HG03103 (cell line): ENCODE measurements around the gene ARHGAP25.
"Not testable (repeated sequence)": the region's sequence is repeated elsewhere in the genome, so short reads cannot be mapped to it uniquely, and the experiment has no call there.

Experiments
- ATAC-seq: cut with Tn5 transposase; IDR thresholded peaks from one replicate; pipeline ENCODE4 v1.9.1; 2021; ENCODE audit warnings: low read depth; ENCODE audit not compliant: unreplicated experiment

The ARHGAP25 gene

DNA sequence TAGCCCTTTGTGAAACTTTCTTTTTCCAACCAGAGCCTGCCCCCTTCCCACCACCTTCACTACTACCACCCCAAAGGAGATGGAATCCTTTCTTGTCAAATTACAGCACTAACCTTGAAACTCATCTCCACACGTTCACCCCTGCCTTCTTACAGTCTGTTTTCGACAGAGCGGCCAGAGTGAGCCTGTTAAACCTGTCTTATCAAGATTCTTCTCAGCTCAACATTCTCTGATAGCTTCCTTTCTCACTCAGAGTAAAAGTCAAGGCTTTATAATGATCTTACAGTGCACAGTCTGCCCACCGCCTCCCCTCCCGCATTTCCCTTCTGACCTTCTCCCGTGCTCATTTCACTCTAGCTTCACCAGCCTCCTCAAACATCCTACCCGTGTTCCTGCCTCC lies 56.0 kb downstream of the ARHGAP25 start:
- no peak for ATAC-seq

GRCh38 chr2:68791914-68792313 lies 57.3 kb downstream of the ARHGAP25 start:
- ATAC-seq = no peak

- no peak for ATAC-seq
Observed at GRCh38 chr2:68792751-68793150, 58.1 kb downstream of the ARHGAP25 start.

- ATAC-seq = no peak
Observed at GRCh38 chr2:68796295-68796905, 61.8 kb downstream of the ARHGAP25 start.

GRCh38 chr2:68798569-68798968 lies 64.0 kb downstream of the ARHGAP25 start:
- no peak for ATAC-seq

DNA sequence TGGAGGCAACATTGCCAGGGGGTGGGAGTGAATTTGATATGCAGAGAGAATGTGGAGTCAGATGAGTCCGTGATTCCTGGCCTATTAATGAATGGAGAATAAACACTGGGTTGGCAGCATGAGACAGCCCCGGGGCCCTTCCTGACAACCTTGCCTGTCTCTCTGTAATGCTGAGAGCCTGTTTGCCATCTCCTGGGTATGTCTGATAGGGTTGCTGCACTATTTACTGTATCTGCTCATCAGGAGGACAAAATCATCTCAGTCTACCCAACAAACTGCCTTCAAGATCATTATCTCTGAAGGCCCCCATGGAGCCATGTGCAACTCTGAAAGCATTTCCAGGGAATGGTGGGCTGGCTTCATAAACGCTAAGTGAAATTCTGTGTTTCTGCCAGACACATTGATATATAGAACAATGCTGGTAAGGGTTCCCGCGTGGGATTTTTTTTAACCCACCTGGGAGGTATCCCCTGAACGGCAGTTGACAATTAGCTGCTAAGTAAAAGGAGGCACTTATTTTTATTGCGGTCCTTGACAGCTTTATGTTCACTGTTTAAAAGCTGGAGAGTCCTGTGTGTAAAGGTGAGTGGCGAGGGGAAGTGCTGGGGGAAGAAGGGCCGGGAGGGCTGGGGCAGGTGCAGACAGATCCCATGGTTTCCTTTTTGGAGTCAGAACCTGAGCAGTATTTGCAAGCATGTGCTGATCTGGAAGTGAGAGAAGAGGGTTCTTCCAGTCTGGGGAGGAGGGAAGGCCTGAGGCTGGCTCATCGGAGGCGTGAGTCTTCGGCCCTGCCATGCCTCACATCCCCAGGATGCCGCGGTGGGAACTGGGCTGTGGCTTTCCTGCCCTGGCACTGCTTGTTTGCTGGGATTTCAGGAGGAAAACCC lies 64.8 kb downstream of the ARHGAP25 start:
- no peak for ATAC-seq

DNA sequence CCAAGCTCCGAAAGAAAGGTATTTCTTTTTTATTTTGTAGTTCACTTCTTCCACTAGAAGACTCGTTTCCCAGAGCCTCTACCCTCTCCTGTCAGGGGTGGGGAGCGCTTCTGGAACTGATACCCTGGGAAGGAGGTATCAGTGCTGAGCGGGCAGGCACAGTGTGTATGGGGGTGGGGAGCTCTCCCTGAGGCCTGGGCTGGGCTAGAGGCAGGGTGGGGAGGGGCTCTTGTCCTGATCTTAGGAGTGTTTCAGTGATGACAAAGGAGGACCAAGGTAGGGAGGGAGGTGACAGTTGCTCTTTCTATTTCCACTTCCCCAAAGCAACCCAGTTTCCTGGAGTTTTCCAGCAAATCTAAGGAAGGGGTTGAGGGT lies 65.4 kb downstream of the ARHGAP25 start:
- ATAC-seq = no peak

DNA sequence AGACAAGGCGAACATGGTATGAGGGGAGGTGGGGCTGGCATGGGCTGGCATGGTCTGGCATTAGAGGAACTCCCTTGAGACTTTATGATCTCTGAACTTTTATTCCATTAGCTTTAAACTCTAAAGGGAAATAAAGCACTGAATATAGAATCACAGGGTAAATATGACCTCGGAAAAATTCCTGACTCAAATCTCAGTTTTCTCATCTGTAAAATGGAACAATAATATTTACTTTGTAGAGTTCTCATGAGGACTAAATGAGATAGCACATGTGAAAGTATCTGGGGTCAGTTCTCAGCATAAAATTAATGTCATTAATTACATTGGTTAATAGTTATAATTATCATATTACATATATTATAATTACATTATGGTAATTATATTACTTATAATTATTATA lies 65.9 kb downstream of the ARHGAP25 start:
- no peak for ATAC-seq

GRCh38 chr2:68802161-68802560 lies 67.5 kb downstream of the ARHGAP25 start:
- ATAC-seq = not testable (repeated sequence)

GRCh38 chr2:68805025-68805424 lies 70.4 kb downstream of the ARHGAP25 start:
- ATAC-seq = no peak

- no peak for ATAC-seq
Observed at GRCh38 chr2:68806511-68807109, 72.0 kb downstream of the ARHGAP25 start.

DNA sequence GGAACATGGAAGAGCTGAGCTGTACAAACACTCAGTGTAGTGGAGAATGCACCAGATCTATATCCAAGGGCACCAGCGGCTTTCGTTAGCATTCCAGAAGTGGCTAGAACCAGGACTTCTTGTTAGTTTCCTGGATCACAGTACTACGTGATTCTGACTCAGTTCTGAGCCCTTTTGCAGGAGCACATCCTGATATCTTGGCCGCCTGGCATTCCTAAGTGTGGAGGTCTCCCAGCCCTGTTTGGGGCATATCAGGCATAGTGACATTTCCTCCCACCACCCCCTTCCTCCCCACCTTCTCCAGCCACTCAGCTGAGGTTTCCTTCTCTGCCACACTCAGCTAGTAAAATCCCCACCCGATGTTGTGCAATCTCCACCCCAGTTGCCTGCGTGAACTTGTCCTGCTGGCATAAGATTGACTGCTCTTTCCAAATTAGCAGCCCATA lies 73.2 kb downstream of the ARHGAP25 start:
- ATAC-seq = no peak

GRCh38 chr2:68809324-68810240 lies 75.0 kb downstream of the ARHGAP25 start:
- no peak for ATAC-seq

GRCh38 chr2:68811364-68811763 lies 76.8 kb downstream of the ARHGAP25 start:
- no peak for ATAC-seq

DNA sequence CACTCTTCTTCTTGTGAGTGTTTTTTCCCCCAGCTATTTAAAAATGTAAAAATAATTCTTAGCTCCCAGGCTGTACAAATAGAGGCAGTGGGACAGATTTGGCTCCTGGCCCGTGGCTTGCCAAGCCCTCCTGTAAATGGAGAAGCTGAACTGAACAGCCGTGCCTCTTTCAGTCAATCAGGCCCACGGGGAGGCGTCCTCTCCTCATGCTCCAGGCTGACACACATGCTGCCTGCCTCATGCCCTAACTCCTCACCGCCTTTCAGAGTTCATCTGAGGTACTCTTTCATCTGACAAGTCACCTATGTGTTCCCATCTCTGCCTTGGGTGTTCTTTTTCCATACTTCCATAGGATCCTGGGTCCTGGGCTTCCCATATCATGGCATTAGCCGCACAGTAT lies 77.6 kb downstream of the ARHGAP25 start:
- no peak for ATAC-seq

DNA sequence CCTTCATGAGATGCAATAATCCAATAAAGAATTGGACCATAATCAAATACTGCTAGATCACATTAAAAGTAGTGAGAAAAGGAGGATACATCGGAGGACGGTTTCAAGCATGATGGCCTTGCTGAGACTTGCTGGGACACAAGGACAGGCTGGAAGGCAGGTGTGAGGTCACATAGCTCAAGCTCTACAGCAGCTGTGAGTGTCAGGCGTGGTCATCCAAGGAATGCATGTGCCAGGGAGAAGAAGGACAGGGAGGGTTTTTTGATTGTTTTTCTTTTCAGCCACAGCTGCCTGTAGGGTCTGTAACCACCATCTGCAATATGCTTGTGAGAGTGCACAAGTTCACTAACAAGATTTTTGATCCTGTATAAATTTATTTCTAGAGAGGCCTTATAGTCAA lies 79.0 kb downstream of the ARHGAP25 start:
- no peak for ATAC-seq

GRCh38 chr2:68817306-68817705 lies 82.7 kb downstream of the ARHGAP25 start:
- ATAC-seq = no peak

DNA sequence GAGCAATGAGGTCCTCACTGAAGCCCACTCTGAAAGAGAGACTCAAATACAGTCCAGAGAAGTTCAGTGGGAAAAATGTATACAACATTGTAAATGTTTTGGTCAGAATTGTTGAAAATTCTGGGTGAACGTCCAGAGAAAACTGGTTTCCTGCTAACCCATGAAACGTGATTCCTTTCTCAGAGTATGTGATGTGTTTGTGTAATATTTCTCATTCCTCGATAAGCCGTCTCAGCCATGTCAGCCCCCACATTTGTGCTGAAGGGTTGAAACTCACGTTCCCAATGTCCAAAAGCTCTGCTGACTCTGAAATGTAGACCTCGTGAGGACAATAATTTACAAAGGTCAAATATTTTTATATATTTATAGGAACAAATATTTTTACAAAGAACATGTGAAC lies 84.9 kb downstream of the ARHGAP25 start:
- no peak for ATAC-seq

GRCh38 chr2:68822207-68822872 lies 87.7 kb downstream of the ARHGAP25 start:
- no peak for ATAC-seq

- no peak for ATAC-seq
Observed at GRCh38 chr2:68824831-68825230, 90.2 kb downstream of the ARHGAP25 start.
